Esophagus muscularis mucosa (tissue), 4 donors: ENCODE data around the gene HS3ST6. TPM values are rescaled to one million over a fixed set of nuclear protein-coding genes. Genes with fewer than 3 reads are reported as not detected.
"Not testable (repeated sequence)": the region's sequence is repeated elsewhere in the genome, so short reads cannot be mapped to it uniquely, and the experiment has no call there.

Experiments
- DNase-seq: peaks from one replicate; pipeline ENCODE4 v3.0.0-alpha.2; 2017; ENCODE audit errors: extremely low spot score
- H3K27ac ChIP-seq, 4 donors: fragments of 200-600 bp; sonication (generic); replicated peaks in 1 of 4; 1 replicate in 3 of 4; 2 replicates in 1 of 4; pipeline ENCODE4 v1.5.1; 2016 to 2019; ENCODE audit warnings: mild to moderate bottlenecking in 1 of 4
- H3K27me3 ChIP-seq, 4 donors: fragments of 200-600 bp; sonication (generic); one replicate each; pipeline versions ENCODE4 v1.5.1 to v1.6.0; 2016 to 2019
- H3K36me3 ChIP-seq, 4 donors: fragments of 200-600 bp; sonication (generic); one replicate each; pipeline ENCODE4 v1.5.1; 2016 to 2019
- H3K4me1 ChIP-seq, 4 donors: fragments of 200-600 bp; sonication (generic); one replicate each; pipeline ENCODE4 v1.5.1; 2016 to 2019
- H3K4me3 ChIP-seq, 4 donors: fragments of 200-600 bp; sonication (generic); 1 replicate in 2 of 4; 2 replicates in 2 of 4; pipeline ENCODE4 v1.5.1; 2016 to 2019; ENCODE audit warnings: mild to moderate bottlenecking in 4 of 4, moderate library complexity in 1 of 4
- H3K9me3 ChIP-seq, 4 donors: fragments of 200-600 bp; sonication (generic); 1 replicate in 3 of 4; 2 replicates in 1 of 4; pipeline ENCODE4 v1.5.1; 2016 to 2019
- CTCF ChIP-seq, 3 experiments: fragments of 200-600 bp in 2 of 3; fragments of 450-650 bp in 1 of 3; sonication (generic) in 2 of 3; IDR thresholded peaks; one replicate each; pipeline ENCODE4 v1.5.1; 2017 to 2019; ENCODE audit warnings: antibody characterized with exemption in 3 of 3, mild to moderate bottlenecking in 2 of 3, moderate library complexity in 1 of 3
- EP300 ChIP-seq: sonication (generic); formaldehyde crosslinking; IDR thresholded peaks from one replicate; pipeline ENCODE4 v1.6.1; 2017; ENCODE audit warnings: antibody characterized with exemption
- POLR2A ChIP-seq: fragments of 450-650 bp; IDR thresholded peaks from one replicate; pipeline ENCODE4 v1.6.1; 2017; ENCODE audit warnings: antibody characterized with exemption, moderate library complexity, mild to moderate bottlenecking, low read depth
- POLR2AphosphoS5 ChIP-seq, 2 donors: sonication (generic); formaldehyde crosslinking; IDR thresholded peaks; one replicate each; pipeline ENCODE4 v1.6.1; 2017; ENCODE audit warnings: antibody characterized with exemption in 2 of 2
- WGBS: methylation state at CpG from one replicate; pipeline ENCODE4 v1.1.5; 2018; 5-methylcytosine and 5-hydroxymethylcytosine counted together
- intact Hi-C: fragments of 100-400 bp; cut with DNase I; formaldehyde crosslinking; loops from one replicate; pipeline ENCODE4 v1.15.1; 2023
- total RNA-seq, 4 donors: library from RNA; depleted of rRNA; stranded (reverse); fragments of >200 nt; gene quantifications; one replicate each; pipeline versions ENCODE4 v1.1.0 to v1.2.1, GENCODE V29; 2016

The HS3ST6 gene
- total RNA-seq, 4 donors from 2014 or later = not detected

- Histone ChIP-seq H3K27me3 (no peaks in the 10 kb centered on the region), H3K36me3 (peaks cover 38 to 49% (median 43%) of the 10 kb centered on the region in 4 donors), H3K9me3 (no peaks in the 10 kb centered on the region), H3K4me3 (peak overlapping the region; percentile 76 to 96 (median 84)), H3K4me1 (peaks cover 12 to 34% (median 29%) of the 10 kb centered on the region in 4 donors), H3K27ac (peak overlapping the region; percentile 81 to 97 (median 94))
- intact Hi-C loops = no loop called here
- TF ChIP-seq POLR2AphosphoS5 (IDR thresholded peaks at IDR 0.05) (no peak), CTCF (IDR thresholded peaks at IDR 0.05) (no peak), POLR2A (no peak), EP300 (no peak)
- WGBS = 76% methylated on average over 9 of the region's 30 CpGs
- no peak for DNase-seq
Observed at GRCh38 chr16:1941162-1942046, 23.2 kb upstream of the HS3ST6 start.

- WGBS = 87% methylated on average over 19 of the region's 23 CpGs
- peak overlapping the region in 3 of 4 donors; percentile 81 to 97 (median 94) for H3K27ac ChIP-seq
- no peak for DNase-seq
- peaks cover 12 to 34% (median 29%) of the 10 kb centered on the region in 4 donors for H3K4me1 ChIP-seq
- TF ChIP-seq POLR2AphosphoS5 (IDR thresholded peaks at IDR 0.05) (no peak), POLR2A (no peak), EP300 (no peak), CTCF (IDR thresholded peaks at IDR 0.05) (no peak)
- H3K9me3 ChIP-seq = no peaks in the 10 kb centered on the region
- H3K4me3 ChIP-seq = no peak overlapping the region
- H3K27me3 ChIP-seq = no peaks in the 10 kb centered on the region
- H3K36me3 ChIP-seq = peaks cover 38 to 49% (median 43%) of the 10 kb centered on the region in 4 donors
- intact Hi-C loops = no loop called here
Observed at GRCh38 chr16:1940273-1941161, 22.3 kb upstream of the HS3ST6 start.

- peaks cover 38 to 49% (median 43%) of the 10 kb centered on the region in 4 donors for H3K36me3 ChIP-seq
- H3K4me1 ChIP-seq = peaks cover 12 to 34% (median 29%) of the 10 kb centered on the region in 4 donors
- H3K9me3 ChIP-seq, DNase-seq, H3K27ac ChIP-seq, H3K27me3 ChIP-seq, intact Hi-C loops, H3K4me3 ChIP-seq: not testable (repeated sequence)
- WGBS = 98% methylated on average over 8 of the region's 8 CpGs
Observed at GRCh38 chr16:1939833-1940232, 21.6 kb upstream of the HS3ST6 start.

GRCh38 chr16:1938910-1939309 is 20.7 kb upstream of the HS3ST6 start:
- no peaks in the 10 kb centered on the region for H3K27me3 ChIP-seq
- intact Hi-C loops = no loop called here
- no peak for DNase-seq
- H3K4me1 ChIP-seq = peaks cover 12 to 31% (median 28%) of the 10 kb centered on the region in 4 donors
- TF ChIP-seq POLR2A = no peak
- TF ChIP-seq CTCF (IDR thresholded peaks at IDR 0.05) = no peak
- TF ChIP-seq EP300 = no peak
- TF ChIP-seq POLR2AphosphoS5 (IDR thresholded peaks at IDR 0.05) = no peak
- 91% methylated on average over 17 of the region's 17 CpGs for WGBS
- H3K27ac ChIP-seq = no peak overlapping the region
- H3K4me3 ChIP-seq = no peak overlapping the region
- no peaks in the 10 kb centered on the region for H3K9me3 ChIP-seq
- peaks cover 38 to 49% (median 43%) of the 10 kb centered on the region in 4 donors for H3K36me3 ChIP-seq

- Histone ChIP-seq H3K27me3 (peaks cover 0 to 1% (median 0%) of the 10 kb centered on the region in 4 donors), H3K27ac (no peak overlapping the region), H3K9me3 (no peaks in the 10 kb centered on the region), H3K4me3 (no peak overlapping the region), H3K36me3 (peaks cover 38 to 49% (median 43%) of the 10 kb centered on the region in 4 donors), H3K4me1 (peaks cover 12 to 25% (median 22%) of the 10 kb centered on the region in 4 donors)
- no peak for TF ChIP-seq CTCF (IDR thresholded peaks at IDR 0.05)
- TF ChIP-seq EP300 = no peak
- TF ChIP-seq POLR2AphosphoS5 (IDR thresholded peaks at IDR 0.05) = no peak
- no peak for TF ChIP-seq POLR2A
- 67% methylated on average over 10 of the region's 10 CpGs for WGBS
- DNase-seq = no peak
- intact Hi-C loops = no loop called here
Observed at GRCh38 chr16:1938316-1938715, 20.1 kb upstream of the HS3ST6 start.
